Activated CD4-positive, alpha-beta T cell treated with anti-CD3 and anti-CD28 coated beads, Interleukin-2, amount 50 U/mL, for 24 hours (primary cell): ENCODE data around the gene S100A8.
"Not testable (repeated sequence)": the region's sequence is repeated elsewhere in the genome, so short reads cannot be mapped to it uniquely, and the experiment has no call there.

ENCODE experiments used
- DNase-seq, 2 donors: peaks; one replicate each; pipeline ENCODE4 v3.0.0-alpha.2; 2020; ENCODE audit warnings: low read depth in 1 of 2, low spot score in 1 of 2

The S100A8 gene

DNA sequence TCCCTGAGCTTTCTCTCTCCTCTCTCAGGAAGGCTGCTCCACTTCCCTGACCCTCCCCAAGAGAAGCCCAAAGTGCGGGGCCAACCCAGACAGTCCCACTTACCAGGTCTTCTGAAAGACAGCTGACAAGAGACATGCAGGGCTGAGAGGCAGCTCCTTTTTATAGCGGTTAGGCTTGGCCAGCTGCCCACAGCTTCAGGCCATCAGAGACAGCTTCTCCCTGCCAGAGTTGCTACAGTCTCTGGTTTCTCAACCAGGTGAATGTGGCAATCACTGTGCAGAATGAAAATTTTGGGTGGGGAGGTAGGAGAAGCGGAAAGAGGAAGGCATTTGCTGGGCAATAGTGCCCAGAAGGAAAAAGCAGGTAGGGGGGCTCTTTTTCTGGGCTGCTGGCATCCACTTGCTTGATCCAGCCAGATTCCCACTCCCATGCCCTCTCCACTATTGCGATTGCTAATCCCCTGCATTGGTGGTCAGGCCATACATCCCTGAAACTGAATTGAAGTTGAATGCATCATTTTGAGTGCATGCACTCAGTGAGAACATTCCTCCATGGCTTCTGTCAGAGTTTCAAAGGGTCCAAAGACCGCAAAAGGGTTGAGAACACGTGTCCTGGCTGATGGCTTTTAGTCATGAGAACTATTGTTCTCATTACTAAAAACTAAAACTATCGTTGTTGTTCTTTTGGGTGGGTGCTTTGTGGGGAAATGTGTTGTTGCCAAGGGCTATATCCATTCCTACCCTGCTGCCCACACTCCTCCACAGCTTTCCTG, at the start of gene S100A8:
Gene S100A8 (minus strand): TSS at position 136 of the 773 bp plus-strand sequence. CDS start 538 bp downstream, outside the sequence.
- DNase-seq, result no peak

DNA sequence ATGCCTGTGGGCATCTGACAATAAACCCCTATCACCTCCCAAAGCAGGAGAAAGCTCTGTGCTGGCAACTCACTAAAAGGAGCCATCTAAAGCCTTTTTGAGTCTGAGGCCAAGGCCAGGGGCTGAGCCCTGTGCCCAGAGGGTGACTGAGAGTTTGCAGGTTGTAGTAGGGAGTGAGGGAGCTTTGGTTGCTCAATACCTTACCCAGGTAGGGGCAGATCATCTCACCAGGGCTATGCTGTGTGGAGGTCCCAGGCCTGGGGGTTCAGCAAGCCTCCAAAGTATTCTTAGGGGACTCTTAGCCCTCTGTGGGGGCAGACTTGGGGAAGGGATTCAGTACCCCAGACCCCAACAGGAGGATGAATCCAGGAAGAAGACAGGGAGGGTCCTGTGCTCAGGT, 48.4 kb upstream of the S100A8 start:
- no peak for DNase-seq

DNA sequence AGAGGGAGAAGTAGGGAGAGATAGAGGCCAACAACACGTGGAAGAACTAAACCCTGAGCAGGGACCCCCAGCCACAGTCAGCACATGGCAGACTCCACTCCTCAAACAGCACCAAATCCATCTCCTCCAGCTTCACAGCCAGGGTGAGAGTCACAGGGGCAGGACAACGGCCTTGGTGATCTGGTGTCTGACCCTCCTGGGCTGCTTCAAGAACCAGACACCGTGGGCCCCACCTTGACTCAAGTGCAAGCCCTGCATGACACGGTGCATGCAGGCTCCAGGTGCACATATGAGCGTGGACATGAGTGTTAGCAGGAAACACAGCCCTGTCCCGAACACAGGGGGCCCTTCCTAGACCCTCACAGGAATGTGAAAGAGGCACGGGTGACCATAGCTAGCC, 47.7 kb upstream of the S100A8 start:
- DNase-seq, result no peak

DNA sequence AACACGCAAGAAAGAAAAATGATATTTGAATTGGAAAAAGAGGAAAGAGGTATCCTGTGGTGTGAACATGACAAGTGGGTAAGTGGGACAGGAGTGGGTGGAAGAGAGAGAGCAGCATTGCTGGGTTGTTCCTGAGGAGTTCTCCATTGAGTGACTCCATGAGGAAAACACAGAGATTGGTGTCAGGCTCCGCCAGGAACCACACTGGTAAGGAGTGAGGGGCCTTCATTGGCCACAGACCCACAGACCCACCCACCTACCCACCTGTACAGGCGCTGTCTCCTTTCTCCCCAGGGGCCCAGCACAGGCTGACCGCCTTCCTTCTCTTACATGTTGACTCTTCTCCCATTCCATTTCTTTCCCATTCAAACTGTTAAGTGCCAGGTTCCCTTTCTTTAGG, 46.4 kb upstream of the S100A8 start:
- DNase-seq, result no peak

DNA sequence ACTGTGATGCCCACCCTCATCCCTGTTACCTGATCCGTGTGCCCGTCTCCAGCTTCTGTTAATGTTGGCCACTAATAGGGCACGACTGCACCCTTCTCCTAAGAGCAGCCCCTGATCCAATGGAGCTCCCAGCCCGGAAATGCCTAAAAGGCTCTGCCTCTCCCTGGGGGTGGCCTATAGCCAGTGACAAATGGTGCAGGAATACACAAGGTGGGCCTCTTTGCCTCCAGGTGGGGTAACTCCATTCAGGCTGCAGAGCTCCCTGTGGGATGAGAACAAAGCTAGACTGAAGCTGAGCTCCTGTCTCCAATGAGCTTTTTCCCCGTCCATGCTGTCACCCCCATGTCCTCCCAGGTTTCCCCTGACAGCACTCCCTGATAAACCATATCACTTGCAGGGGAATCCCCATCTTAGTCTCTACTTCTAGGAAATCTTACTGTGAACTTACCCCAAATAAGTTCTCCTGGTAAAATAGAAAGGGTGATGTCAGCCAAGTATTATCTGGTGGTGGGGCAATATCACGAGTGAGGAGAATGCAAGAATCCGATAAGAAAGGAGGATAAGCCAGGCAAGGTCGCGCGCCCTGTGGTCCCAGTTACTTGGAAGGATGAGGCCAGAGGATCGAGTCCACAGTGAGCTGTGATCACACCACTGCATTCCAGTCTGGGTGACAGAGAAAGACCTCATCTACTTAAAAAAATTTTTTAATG, 44.0 kb upstream of the S100A8 start:
- no peak for DNase-seq

DNA sequence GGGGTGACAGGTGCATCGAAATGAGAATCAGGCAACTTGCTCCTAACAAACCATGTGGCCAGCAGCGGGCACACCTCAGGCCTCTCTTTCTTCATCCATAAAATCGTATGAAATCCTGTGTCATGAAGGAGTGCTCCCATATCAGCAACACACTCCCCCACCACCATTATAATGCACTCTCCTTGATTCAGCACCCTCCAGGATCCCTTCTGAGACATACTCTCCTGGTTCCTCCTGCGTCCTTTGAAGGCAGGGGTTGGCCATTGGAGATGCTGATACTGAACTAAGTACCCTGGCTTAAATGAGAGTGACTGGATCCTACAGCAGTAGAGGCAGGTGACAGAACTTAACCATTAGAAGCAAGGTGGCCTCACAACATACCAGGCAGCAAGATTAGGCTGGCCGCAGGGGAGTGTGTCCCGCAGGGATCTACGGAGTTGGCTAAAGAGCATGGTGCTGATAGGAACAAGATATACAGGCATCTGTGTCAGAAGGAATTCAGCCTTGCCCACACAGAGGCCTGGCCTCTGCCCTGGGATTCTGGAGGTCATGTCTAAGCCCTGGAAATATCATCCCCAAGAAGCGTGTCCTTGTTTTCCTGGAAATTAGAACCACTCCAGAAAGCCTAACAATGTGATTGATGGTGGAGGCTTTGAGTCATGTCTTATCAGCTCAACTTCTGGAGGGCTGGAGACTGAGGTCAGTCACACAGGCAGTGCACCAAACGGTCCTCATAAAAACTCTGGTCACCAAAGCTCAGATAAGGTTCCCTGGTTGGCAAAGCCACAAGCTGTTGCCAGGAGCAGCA, 42.2 kb upstream of the S100A8 start:
- DNase-seq, result no peak

DNA sequence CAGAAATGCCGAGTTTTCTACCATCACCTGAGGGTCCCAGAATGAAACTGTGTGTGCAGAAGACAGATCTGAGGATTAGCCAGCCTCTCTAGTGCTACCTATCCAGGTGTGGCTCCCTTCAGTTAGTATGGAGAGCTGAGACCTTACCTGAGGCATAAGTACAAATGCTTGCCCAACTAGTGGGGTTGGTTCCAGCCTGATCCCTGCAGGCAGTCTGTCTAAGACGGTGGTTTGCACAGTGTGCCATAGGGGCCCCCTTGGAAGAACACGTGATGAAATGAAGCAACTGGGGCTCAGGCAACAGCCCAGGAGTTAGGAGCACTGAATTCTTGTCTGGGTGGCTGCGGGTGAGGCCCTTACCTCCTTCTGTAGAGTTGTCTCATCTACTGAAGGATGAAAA, 41.1 kb upstream of the S100A8 start:
- DNase-seq, result no peak

DNA sequence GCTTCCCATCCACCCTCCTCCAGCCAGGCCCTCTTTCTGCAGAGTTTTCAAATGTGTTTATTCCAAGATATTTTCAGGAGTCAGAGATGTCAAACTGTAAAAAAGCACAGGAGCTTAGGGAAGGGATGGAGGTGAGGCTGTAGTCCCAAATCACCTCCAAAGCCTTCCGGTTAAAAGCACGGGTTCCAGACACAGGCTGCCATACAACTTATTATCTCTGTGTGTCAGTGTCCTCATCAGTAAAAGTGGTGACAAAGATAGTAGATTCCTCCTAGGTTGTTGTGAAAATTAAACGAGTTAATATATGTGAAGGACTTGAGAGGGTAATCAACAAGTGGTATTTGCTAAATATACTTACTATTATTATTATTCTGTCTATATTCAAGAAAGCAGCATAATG, 40.6 kb upstream of the S100A8 start:
- DNase-seq, result no peak

DNA sequence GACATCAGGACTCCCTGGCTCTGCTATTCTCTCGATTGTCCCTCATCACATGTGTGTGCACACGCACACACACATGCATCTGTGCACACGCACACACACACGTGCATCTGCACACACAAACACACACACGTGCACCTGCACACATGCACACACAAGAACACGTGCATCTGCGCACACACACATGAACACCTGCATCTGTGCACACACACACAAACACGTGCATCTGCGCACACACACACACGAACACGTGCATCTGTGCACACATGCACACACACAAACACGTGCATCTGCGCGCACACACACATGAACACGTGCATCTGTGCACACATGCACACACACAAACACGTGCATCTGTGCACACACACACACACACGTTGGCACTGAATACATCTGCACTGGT, 40.1 kb upstream of the S100A8 start:
- DNase-seq, result no peak

DNA sequence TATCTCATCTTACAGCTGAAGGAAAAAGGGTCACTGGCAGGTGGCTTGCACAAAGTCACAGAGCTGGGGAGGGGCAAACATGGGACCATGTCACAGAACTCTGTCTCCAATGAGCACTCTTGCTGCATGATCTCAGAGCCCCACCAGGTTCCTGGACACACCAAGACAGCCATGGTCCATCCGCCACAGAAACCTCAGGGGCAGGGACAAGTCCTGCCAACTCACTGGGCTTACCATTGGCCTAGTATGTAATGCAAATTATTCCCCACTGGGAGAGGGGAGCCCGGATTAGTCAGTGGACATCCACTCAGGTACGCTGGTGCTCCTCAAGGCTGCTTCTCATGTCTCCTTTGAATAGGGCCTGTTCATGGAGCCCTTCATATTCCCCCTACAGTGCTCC, 39.7 kb upstream of the S100A8 start:
- no peak for DNase-seq

DNA sequence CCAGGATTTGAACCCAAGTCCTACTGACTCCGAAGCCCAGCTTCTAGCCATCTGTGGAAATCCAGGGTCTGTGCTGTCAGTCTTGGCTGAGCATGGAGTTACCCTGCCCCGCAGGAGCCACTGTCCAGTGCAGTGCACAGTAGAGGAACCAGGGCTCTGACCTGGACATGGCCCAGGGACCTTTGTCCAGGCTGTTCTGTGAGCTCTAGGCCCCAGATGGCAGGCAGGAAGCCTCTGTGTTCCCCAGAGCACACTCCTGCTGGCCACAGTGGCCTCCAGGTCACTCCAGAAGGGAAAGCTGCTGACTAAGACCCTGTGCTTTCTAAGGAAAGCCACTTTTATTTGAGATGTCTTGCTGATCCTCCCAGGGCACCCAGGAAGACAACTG, 39.3 kb upstream of the S100A8 start:
- DNase-seq, result no peak

DNA sequence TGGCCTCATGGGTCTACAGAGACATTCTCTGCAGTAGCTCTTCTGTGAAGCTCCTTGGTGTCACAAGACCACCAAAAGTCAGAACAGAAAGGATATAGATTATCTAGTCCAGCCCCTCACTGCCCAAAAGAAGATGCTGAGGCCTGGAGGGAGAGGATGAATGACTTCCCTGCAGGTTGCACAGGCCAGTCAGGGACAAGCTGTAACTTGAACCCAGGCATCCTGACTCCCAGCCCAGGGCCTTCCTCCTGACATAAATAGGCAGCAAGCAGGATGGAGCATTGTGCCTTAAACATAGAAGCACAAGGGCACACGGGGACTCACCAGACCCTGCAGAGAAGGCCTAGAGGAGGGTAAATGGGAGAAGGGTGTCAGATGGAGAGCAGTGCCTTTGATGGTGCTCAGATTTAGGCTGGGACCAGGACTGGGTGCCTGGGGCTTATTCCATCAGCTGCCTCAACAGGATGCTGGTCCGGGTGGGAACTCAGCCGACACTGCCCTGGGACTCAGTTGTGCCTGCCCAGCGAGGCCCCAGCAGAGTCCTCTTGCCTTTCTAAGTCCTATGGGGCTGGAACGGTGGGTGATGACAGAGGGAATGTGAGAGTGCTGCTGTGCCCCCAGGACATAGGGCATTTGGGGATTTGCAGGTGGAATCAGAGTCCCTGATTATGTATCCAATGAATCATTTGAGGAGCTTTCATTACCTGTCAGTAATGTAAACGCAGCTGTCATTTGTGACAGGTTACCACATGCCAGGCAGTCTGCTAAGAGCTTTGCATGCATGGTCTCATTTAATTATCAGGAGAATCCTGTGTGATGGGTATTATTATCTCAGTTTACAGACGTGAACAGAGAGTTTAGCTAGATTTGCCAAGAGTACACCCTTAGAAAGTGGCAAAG, 38.6 kb upstream of the S100A8 start:
- no peak for DNase-seq

DNA sequence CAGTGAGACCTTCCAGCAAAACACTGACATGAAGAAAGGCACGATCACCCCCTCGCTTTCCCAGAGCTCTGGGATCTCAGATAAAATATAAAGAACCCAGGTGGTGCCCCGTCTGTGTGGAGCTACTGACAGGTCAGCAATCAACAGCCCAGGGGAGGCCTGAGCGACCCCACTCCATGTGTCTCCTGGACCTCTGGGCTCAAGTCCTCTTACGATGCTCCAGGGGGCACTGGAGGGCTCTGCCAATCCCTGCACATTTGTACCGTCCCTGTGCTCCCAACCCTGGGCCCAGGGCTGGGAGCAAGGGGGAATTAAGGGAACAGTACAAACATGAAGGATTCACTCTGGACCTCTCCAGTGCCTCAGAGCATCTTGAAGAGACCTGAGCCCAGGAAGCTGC, 37.9 kb upstream of the S100A8 start:
- no peak for DNase-seq

DNA sequence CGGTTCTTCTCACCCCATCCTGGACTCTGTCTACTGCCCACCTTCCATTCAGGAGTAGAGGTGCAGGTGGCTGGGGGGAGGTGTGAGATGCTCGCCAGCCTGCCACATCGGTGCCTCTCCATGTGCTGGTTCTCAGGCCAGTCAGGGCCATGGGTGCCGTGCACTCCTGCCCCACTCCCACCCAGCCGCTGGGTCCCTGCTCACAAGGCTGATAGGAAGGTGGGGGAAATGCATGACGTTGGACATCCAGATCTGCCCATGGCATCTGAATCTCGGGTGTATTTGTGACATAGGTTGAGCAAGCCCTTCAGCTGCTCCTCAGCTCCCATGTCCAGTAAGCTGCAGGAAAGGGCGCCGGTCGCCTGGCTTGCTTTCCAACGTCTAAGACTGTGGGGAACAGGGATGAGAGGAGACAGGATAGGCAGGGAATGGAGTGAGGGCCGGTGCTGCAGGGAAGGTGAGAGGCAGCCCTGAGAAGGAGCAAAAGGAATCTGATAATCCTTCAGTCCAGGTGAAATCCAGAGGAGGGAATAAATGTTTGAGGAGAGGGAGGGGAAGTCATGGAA, 37.3 kb upstream of the S100A8 start:
- DNase-seq, result no peak

DNA sequence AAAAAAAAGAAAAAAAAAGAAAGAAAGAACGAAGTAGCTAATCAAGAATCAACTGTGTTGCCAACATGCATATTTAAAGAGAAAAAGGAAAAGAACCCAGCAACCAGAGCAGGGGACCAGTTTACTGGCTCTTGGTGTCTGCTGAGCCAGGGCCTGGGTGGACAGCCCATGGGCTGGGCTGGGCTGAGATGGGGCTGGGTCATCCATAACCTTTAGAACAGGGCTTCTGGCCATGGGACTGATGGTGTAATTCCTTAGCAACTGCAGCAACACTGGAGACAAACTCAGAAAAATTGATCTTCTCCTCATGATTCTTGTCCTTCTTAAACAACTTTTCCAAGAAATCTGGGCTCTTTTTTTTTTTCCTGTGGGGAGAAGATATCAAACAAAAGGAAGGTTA, 35.9 kb upstream of the S100A8 start:
- no peak for DNase-seq

DNA sequence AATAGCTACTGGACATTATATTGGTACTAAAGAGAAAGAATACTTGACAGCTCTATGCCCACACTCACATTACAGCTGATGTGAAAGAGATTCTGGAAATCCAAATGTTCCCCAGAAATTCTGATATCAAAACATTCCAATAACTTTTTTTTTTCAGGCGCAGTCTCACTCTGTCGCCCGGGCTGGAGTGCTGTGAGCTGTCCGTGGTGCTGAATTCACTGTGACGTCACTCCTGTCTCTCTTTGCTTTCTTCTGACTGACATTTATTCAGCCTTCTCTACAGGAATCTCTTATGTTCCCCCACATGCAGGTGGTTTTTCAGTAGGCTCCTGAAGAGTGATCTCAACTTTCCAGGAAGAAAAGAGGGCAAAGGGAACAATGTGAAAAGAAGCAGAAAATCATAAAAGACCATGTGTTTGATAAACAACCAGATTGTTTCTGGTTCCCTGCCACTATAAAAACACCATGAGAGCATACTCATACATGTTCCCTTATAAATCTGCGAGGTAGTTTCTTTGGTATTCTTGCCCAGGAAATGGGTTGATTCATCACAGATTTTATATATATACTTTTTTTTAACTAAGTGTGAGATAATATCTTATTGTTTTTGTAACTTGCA, 31.7 kb upstream of the S100A8 start:
- DNase-seq, result peak; percentile 30 to 51

DNA sequence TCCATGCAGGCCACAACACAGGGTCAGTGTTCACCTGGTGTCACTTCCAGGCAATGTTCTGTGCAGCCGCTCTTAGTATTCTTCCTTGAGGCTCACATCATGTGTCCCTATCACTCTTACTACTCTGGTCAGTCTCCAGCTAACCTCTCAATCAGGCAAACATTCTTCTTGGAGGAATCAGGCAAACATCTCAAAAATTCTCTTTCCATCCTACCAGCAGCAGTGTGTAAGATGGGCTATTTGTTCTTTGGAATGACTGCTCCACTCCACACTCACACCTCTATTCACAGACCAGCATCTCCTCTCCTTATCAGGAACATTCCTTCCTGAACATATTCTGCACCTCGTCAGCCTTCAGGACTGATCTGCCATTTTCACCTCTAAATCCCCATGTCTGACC, 29.4 kb upstream of the S100A8 start:
- DNase-seq, result no peak

DNA sequence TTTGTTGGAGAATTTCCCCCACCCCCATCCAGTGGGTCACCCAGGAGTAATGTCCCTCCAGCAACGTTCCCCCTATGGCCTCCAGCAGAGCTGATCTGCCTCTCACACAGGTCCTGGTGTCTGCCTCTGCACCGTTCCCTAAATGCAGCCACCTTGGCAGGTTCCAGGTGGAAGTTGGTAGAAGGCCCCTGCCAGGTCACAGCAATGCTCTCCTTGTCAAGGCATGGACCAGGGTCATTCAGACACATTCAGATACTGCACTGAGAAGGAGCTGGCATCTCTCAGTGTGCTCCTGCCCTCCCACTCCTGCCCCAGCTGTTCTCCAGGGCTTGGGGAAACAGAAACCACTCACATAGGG, 28.5 kb upstream of the S100A8 start:
- not testable (repeated sequence) for DNase-seq

DNA sequence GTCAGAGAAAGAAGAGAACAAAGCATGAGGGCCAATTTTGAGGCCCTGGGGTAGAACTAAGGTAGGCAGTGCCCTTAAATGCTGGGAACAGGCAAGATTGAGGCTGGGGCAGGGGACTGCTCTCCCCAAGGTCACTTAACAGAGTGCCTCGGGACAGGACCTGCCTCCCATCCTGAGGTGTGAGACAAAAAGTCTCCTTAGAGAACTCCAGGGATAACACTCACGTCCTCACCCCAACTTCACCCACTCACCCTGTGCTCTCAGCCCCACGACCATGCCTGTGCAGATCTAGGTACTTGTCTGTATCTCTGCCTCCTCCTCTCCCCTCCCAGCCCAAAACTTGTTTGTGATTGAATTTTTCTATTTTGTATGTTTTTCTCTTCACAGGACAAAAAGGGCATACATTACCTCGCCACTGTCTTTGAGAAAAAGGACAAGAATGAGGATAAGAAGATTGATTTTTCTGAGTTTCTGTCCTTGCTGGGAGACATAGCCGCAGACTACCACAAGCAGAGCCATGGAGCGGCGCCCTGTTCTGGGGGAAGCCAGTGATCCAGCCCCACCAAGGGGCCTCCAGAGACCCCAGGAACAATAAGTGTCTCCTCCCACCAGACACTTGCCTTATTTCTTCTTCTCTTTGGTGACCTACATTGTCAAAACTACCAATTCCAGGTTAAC, 28.0 kb upstream of the S100A8 start:
- DNase-seq, result not testable (repeated sequence)
